Fibroblast of skin of right biceps (primary cell): Measurements from ENCODE around the gene GOSR1.
"Not testable (repeated sequence)": the region's sequence is repeated elsewhere in the genome, so short reads cannot be mapped to it uniquely, and the experiment has no call there.

Experiments used
- DNase-seq: peaks from one replicate; pipeline ENCODE4 v3.0.0-alpha.2; 2013

GOSR1 gene

GRCh38 chr17:30477083-30477773, at the start of gene GOSR1:
Gene GOSR1 (plus strand): TSS chr17:30477408. CDS start chr17:30477434, 26 bp downstream.
- peak; percentile 94 for DNase-seq

DNA sequence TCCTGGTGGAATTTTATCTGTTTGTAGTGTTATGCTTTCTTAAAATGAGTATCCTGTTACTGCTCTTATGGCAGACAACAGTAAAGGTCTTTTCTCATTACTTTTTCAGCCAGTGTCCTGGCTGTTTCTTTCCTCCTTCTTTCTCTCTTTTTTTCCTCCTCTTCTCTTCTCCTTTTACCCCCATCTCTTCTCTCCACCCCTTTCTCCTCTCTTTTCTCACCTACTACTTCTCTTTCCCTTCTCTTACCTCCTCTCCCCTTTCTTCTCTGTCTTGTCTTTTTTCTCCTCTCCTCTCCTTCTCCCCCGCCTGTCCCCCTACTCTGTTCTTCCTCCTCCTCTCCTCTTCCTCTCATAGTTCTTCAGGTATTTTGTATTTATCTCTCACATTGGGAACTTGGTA, 49.6 kb upstream of the GOSR1 start:
- DNase-seq: no peak

DNA sequence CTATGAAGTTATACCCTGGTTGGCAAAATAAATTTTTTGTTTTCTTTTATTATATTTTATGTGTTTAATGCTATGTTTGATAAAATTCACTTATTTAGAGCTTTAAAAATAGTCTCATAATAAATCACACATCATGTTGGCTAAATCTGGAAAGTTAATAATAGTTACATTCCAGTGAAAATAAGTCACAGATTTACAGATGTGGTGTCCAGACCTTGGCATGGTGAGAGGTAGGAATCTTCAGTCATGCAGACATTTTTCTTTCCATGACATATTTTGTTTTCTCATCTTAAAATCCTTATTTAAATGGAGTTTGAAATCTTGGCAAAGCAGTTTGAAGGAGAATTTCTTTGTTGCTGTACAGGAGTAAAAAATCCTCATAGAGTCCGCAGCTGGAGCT, 48.1 kb upstream of the GOSR1 start:
- DNase-seq: peak; percentile 78

GRCh38 chr17:30433514-30433913, 43.7 kb upstream of the GOSR1 start:
- peak; percentile 92 for DNase-seq

- no peak for DNase-seq
Observed at GRCh38 chr17:30436729-30437128, 40.5 kb upstream of the GOSR1 start.

DNA sequence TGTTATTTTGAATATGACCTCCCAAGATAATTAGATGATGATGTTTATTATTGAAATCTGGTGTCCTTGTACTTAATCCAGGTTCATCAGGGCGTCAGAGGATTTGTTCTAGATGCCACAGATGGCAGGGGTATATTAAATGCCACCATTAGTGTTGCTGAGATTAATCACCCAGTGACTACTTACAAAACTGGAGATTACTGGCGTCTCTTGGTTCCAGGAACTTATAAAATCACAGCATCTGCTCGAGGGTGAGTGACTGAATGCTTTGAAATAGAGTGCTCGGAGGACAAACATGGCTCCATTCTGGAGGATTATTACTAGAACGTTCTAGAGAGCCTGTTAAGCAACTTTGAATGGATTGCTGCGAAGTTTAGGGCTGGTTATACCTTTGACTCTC, 33.5 kb upstream of the GOSR1 start:
- no peak for DNase-seq

DNA sequence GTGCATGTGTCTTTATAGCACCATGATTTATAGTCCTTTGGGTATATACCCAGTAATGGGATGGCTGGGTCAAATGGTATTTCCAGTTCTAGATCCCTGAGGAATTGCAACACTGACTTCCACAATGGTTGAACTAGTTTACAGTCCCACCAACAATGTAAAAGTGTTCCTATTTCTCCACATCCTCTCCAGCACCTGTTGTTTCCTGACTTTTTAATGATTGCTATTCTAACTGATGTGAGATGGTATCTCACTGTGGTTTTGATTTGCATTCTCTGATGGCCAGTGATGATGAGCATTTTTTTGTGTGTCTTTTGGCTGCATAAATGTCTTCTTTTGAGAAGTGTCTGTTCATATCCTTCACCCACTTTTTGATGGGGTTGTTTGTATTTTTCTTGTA, 30.6 kb upstream of the GOSR1 start:
- not testable (repeated sequence) for DNase-seq

GRCh38 chr17:30449480-30449879, 27.7 kb upstream of the GOSR1 start:
- no peak for DNase-seq

GRCh38 chr17:30450125-30451027, 26.8 kb upstream of the GOSR1 start:
- DNase-seq: no peak

GRCh38 chr17:30454635-30455034, 22.6 kb upstream of the GOSR1 start:
- DNase-seq: no peak

GRCh38 chr17:30458371-30458770, 18.8 kb upstream of the GOSR1 start:
- DNase-seq: no peak

- DNase-seq: not testable (repeated sequence)
Observed at GRCh38 chr17:30458797-30459413, 18.3 kb upstream of the GOSR1 start.

DNA sequence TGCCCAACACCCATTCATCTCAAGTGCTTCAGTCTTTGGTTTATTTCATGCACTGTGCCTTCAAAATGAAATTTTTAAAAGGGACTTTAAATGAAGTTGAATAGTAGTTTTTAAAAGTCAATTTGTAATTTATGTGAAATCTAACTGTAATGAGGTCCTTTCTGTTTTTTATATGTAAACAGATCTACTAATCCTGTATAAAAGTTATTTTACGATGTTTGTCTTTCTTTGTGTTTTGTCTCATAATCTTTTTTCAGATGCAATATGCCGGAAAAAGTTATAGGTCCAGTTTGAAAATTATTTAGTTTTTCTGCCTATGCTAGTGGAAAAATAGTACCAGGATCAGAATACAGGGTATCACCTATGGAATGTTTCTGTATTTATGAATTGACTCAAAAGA, 8.7 kb upstream of the GOSR1 start:
- DNase-seq: no peak

- DNase-seq: no peak
Observed at GRCh38 chr17:30472238-30472890, 4.8 kb upstream of the GOSR1 start.

DNA sequence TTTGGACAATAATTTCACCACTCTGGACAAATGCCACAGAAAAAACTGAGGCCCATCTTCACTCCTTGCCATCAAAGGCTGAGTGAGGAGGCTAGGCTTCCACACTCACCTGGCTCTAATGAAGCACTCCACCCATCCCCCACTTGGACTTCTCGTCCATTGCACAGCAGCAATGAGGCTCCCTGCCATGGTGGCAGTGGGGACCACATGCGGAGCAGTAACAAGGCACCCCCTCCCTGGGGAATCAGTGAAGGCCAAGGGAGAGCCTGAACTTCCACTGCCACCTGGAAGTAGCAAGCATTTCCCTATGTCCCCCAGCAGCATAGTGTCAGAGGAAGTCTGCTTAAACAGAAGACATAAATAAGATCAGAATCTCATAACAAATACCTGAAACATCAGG, 2.0 kb upstream of the GOSR1 start:
- DNase-seq: no peak

DNA sequence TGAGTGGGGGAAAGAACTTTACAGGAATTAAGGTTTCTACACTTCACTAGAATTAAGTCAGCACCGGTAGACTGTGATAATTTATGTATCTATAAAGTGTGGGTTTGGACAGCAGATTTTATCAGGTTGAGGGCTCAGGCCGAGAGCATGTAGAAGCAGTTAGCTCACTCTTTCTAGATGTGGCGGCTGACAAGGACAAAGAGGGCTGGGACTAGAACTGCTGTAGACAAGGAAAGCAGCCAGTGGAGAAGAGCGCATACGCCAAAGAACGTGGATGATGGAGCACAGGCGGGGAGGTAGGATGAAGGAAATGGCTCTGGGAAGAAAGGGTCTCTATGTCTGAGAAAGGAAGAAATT, 504 bp upstream of the GOSR1 start:
- peak; percentile 3 for DNase-seq

GRCh38 chr17:30477774-30478115, 537 bp downstream of the GOSR1 start:
- peak; percentile 12 for DNase-seq

GRCh38 chr17:30482555-30482954, 5.3 kb downstream of the GOSR1 start:
- DNase-seq: no peak

GRCh38 chr17:30483159-30483558, 6.0 kb downstream of the GOSR1 start:
- DNase-seq: no peak

DNA sequence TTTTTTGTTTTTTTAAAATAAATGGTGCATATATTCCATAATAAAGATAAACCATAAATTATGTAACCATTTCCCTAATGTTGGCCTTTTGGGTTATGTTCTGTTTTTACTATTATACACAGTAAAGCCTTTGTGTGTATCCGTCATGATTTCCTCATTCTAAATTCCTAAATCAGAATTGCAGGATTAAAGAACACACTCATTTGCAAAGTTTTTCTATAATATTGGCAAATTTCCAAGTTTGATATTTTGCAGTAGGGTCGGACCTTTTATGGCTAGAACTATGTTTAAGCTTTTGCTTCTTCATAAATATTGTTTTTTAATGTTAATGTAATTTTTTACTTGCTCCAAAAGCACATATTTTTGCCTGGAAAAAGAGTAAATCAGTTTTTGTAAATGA, 16.6 kb downstream of the GOSR1 start:
- DNase-seq: no peak

DNA sequence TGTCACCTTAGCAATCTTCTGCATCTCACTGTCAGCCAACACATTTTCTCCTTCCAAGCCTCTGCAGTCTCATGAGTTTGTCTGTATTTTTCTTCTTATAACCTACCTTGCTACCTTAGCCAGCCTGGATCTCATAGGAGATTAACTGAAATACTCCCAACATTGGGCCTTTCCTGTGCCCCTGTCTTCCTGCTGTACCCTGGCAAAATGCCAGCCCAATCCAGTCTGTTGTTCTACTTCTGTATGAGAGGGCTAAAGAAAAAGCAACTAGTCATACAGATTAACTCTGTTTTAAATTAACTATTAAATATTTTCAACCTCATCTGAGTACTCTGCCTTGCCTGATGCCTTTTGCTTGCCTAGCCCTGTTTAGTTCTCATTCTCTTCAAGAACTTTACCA, 18.4 kb downstream of the GOSR1 start:
- no peak for DNase-seq

DNA sequence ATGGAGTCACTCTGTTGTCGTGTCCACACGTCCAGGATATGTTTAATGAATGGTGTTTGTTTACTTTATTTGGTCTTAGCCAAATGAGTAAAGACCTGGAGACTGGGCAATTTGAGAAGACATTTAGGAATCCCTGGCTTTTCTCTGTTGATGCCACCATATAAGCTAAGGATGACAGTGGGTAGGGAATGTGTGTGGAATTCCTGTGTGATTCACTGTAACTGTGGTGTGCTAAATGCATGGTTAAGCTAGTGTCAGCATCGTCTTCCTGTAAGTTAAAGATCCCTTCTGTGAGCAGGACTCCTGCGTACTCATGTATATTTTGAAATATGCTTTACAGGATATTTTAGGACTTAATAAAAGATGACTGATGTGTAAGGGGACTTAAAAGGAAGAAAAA, 26.4 kb downstream of the GOSR1 start:
- DNase-seq: peak; percentile 11

- DNase-seq: no peak
Observed at GRCh38 chr17:30505868-30506417, 28.7 kb downstream of the GOSR1 start.
